Ectodermal cell (in vitro differentiated cells): Measurements from ENCODE around the gene F7.

Source experiments
- H3K27ac ChIP-seq: 2 replicates; pipeline ENCODE4 v1.7.0; 2013; ENCODE audit warnings: mild to moderate bottlenecking, low read depth, low read length; ENCODE audit not compliant: insufficient read depth, poor library complexity, severe bottlenecking
- H3K27me3 ChIP-seq: 2 replicates; pipeline ENCODE4 v1.7.0; 2013; ENCODE audit warnings: mild to moderate bottlenecking, low read length; ENCODE audit not compliant: insufficient read depth, control insufficient read depth, poor library complexity, severe bottlenecking
- H3K36me3 ChIP-seq: one replicate; pipeline ENCODE4 v1.7.0; 2013; ENCODE audit warnings: low read length; ENCODE audit not compliant: control insufficient read depth, insufficient read depth
- H3K4me1 ChIP-seq: one replicate; pipeline ENCODE4 v1.7.0; 2013; ENCODE audit warnings: low read length; ENCODE audit not compliant: control insufficient read depth, insufficient read depth
- H3K4me3 ChIP-seq: 2 replicates; pipeline ENCODE4 v1.7.0; 2013; ENCODE audit warnings: low read depth, low read length, control low read depth; ENCODE audit not compliant: insufficient read depth
- H3K9me3 ChIP-seq: 2 replicates; pipeline ENCODE4 v1.7.0; 2013; ENCODE audit warnings: mild to moderate bottlenecking, low read length, moderate library complexity; ENCODE audit not compliant: control insufficient read depth
- WGBS, 2 experiments: methylation state at CpG; one replicate each; pipeline ENCODE4 v1.1.7; 2013; ENCODE audit warnings: missing lambda C conversion rate in 2 of 2; 5-methylcytosine and 5-hydroxymethylcytosine counted together

Gene F7

DNA sequence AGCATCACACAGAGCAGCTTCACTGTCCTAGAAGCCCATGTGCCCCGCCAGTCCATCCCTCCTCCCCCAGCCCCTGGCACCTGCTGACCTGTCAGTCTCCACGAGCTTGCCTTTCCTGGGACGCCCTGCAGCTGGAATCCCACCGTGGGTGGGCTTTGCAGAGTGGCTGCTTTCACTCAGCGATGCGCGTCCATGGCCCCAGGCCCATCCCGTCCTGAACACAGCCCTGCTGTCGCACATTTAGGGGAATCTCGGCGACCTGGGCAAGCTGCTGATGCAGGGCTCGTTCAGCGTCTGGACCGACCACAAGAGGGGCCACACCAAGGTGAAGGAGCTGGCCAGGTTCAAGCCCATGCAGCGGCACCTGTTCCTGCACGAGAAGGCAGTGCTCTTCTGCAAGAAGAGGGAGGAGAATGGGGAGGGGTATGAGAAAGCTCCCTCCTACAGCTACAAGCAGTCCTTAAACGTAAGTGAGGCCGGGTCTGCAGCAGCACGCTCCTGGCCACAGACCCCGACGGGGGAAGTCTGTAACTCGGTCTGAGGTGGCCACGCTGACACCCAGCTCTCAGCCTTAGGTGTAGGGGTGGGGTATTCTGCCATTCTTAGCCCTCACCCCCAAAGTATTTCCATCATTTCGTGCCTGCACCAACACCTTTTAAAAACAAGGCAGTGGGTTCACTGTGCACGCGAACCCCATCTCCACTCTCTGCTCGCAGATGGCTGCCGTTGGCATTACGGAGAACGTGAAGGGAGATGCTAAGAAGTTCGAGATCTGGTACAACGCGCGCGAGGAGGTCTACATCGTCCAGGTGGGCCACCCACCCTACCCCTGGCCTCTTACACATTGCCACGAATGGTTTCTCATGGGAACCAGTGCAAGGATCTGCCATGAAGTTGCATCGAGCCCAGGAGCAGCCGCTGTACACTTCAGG lies 18.3 kb upstream of the F7 start:
- Histone ChIP-seq H3K9me3 (no peaks in the 10 kb centered on the region), H3K27me3 (no peaks in the 10 kb centered on the region), H3K36me3 (peaks cover 10% of the 10 kb centered on the region), H3K4me1 (no peaks in the 10 kb centered on the region), H3K27ac (no peak overlapping the region), H3K4me3 (no peak overlapping the region)
- 91 to 94% methylated on average over 39 of the region's 39 CpGs for WGBS, 2 experiments

DNA sequence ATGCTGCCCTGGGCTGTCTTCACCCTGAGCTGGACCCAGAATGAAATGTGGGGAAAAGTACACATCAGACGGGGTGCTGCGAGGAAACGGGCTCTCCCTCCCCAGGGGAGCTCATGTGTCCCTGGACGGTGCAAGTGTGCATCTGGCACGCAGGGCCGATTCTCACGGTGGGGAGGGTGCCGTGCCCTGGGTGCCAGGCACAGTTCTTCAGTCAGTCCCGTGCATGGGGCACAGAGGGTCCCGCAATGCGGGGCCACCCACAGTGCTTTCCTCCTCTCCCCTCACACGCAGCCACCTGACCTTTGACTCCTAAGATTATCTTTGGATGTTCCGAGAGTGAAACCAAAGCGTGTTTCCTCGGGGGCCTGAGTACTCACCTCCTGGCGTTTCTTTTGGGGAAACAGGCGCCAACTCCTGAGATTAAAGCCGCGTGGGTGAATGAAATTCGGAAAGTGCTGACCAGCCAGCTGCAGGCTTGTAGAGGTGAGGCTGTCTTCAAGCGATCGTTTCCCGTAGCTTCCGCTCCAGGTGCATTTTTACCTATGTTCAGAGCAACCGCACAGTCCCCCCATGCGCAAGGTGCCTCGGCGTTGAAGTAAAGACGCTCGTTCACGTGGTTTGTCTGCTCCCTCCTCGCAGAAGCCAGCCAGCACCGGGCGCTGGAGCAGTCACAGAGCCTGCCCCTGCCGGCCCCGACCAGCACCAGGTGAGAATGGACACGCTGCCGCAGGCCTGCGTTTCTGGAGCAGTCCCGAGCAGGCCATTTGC lies 17.5 kb upstream of the F7 start:
- WGBS, 2 experiments, result 93% methylated on average over 40 of the region's 40 CpGs
- no peaks in the 10 kb centered on the region for H3K27me3 ChIP-seq
- no peak overlapping the region for H3K4me3 ChIP-seq
- H3K9me3 ChIP-seq, result no peaks in the 10 kb centered on the region
- peaks cover 10% of the 10 kb centered on the region for H3K36me3 ChIP-seq
- no peaks in the 10 kb centered on the region for H3K4me1 ChIP-seq
- no peak overlapping the region for H3K27ac ChIP-seq

DNA sequence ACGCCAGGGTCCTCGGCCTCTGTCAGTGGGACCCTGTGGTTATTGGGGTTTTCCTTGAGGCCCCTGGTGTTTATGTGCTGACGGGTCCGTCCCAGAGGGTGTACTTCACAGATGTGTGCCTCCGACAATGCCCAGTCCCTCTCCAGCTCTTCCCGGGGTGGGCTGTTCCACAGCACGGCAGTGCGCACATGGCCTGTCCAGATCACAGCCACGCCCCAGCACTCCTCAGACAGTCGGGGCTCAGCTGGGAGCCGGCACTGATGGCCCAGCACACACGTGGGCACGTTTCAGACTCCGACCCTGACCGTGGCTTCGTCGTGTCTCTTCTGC lies 16.9 kb upstream of the F7 start:
- Histone ChIP-seq H3K27ac (no peak overlapping the region), H3K9me3 (no peaks in the 10 kb centered on the region), H3K4me1 (no peaks in the 10 kb centered on the region), H3K27me3 (no peaks in the 10 kb centered on the region), H3K36me3 (peaks cover 10% of the 10 kb centered on the region), H3K4me3 (no peak overlapping the region)
- WGBS, 2 experiments, result 95% methylated on average over 17 of the region's 17 CpGs

DNA sequence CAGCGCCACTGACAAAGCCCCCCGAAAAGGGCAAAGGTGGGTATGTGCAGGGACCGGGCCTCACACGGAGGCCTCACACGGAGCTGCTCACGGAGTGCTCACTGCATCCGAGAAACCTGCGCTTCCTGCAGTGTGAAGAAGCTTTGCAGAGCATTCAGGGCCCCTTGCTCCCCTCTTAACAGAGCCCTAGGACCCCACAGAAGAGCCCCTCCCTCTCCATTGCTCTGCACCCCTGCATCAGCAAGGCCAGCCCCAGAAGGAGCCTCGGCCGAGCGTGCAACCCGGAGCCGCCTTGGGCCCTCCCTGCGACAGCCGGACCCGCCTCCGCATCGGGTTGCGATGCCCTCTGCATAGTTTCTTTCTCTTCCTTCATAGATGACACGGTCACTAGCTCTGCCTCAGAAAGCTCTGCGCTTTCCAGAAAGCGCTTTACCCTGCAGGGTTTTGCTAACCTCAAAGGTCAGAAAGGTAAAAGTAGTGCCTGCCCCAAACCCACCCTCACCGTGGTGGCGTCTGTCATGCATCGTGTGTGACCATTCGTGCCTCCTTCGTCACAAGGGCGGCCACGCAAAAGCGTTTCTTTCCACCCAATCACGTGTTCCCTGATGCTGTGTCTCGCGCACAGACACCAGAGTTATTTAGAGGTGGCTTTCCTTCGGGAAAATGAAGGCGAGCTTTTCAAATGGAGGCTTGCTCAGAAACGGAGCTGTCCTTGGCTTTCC lies 15.7 kb upstream of the F7 start:
- Histone ChIP-seq H3K4me3 (no peak overlapping the region), H3K27me3 (no peaks in the 10 kb centered on the region), H3K27ac (no peak overlapping the region), H3K9me3 (no peaks in the 10 kb centered on the region), H3K36me3 (peaks cover 10% of the 10 kb centered on the region), H3K4me1 (no peaks in the 10 kb centered on the region)
- WGBS, 2 experiments, result 85 to 86% methylated on average over 36 of the region's 36 CpGs

DNA sequence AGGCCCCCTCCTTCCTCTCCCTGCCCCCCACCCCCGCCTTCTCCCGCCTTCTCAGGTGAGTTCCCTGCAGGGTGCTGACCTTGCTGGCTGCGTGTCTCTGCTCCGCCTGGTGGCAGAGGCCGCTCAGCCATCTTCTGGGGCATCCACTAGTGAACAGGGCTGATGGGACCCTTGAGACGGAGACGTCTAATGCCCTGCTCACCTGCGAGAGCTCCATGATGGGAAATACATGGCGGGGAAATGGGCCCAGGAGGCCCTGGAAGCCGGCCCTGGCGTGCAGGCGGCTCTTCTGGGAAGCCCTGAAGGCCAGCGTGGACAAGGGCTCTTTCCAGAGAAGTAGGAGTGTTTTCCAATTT lies 15.2 kb upstream of the F7 start:
- H3K4me1 ChIP-seq, result no peaks in the 10 kb centered on the region
- WGBS, 2 experiments, result 85 to 87% methylated on average over 12 to 13 of the region's 13 CpGs
- H3K9me3 ChIP-seq, result no peaks in the 10 kb centered on the region
- H3K27ac ChIP-seq, result no peak overlapping the region
- H3K27me3 ChIP-seq, result no peaks in the 10 kb centered on the region
- H3K4me3 ChIP-seq, result no peak overlapping the region
- H3K36me3 ChIP-seq, result peaks cover 10% of the 10 kb centered on the region

DNA sequence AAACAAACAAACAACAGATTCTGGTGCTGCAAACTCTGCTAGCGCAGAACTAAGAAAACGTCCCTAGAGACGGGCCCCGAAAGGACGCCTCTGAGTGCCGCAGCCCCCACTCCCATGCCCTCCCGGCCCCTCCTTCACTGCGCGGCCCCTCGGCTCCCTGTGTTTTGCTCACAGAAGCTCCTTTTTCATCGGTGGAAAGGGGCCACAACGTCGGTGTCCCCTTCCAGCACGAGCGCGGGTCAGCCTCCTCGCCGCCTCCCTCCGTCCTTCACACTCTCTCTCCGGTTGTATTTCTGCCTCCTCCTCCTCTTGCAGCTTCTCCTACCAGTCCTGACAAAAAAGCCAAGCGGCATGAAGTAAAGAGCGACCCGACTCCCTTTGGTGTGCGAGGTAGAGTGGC lies 14.8 kb upstream of the F7 start:
- H3K4me3 ChIP-seq, result no peak overlapping the region

DNA sequence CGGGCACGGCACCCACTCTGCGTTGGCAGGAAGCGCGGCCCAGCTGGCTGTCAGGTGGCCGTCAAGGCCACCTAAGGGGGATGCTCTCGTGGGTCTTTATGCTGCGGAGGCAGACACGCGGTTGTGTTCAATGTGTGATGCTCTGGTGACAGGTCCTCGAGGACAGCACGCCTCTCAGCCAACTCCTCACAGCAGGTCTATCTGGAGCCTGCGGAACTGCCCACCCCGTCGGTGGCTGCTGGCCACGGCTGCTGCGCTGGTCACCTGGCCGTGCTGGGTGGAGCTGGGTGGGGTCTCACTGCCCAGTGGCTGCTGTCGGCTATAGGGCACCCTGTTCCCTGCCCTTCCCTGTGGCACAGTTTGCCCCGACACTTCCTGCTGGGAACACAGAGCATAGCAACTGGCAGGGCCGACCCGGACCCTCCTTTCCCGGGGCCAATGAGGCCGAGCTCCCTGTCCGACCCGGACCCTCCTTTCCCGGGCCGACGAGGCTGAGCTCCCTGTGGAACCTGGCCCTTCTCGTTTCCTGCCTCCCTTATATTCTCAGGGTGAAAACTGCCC lies 14.3 kb upstream of the F7 start:
- Histone ChIP-seq H3K4me3 (no peak overlapping the region), H3K36me3 (peaks cover 10% of the 10 kb centered on the region), H3K27ac (no peak overlapping the region), H3K27me3 (no peaks in the 10 kb centered on the region), H3K9me3 (no peaks in the 10 kb centered on the region), H3K4me1 (no peaks in the 10 kb centered on the region)
- 93 to 95% methylated on average over 30 of the region's 30 CpGs for WGBS, 2 experiments

More for the DNA sequence above, 14.8 kb upstream of the F7 start:
- Histone ChIP-seq H3K9me3 (no peaks in the 10 kb centered on the region), H3K36me3 (peaks cover 10% of the 10 kb centered on the region), H3K27me3 (no peaks in the 10 kb centered on the region), H3K27ac (no peak overlapping the region), H3K4me1 (no peaks in the 10 kb centered on the region)
- WGBS, 2 experiments, result 93 to 94% methylated on average over 24 of the region's 24 CpGs

DNA sequence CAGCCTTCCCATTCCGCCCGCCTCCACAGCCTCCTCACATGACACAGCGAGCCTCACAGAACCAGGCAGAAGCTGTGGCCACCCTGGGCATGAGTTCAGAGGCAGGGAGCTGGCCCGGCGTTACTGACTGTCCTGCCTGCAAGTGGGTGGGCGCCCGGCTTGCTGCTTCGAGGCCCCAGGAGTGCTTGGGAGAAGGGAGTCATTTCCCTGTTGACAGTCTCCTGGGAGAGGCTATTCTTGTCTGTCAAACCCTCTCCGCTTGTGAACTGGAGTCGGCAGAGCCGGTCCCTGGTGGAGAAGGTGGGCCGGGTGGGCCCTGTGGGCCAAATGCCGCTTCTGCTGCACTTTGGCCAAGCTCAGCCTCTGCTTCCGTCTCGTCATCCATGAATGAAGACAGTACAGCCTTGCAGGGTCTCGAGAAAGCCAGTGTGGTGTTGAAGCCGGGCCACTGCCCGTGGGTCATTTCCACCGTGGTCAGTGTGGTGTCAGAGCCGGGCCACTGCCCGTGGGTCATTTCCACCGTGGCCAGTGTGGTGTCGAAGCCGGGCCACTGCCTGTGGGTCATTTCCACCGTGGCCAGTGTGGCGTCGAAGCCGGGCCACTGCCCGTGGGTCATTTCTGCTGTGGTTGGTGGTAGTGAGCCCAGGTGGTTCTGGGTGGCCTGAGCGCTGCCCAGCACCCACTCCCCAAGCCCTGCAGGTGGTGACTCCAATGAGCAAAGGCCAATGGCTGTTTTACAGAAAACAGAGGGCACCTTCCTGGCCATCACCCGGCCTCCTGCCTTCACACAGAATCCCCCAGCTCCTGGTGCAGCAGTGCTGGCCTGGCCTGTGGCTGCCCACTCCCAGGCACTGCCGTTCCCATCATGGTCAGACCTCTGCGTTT lies 13.5 kb upstream of the F7 start:
- no peaks in the 10 kb centered on the region for H3K27me3 ChIP-seq
- H3K4me3 ChIP-seq, result no peak overlapping the region
- no peak overlapping the region for H3K27ac ChIP-seq
- H3K9me3 ChIP-seq, result no peaks in the 10 kb centered on the region
- H3K4me1 ChIP-seq, result no peaks in the 10 kb centered on the region
- 93% methylated on average over 33 of the region's 33 CpGs for WGBS, 2 experiments
- H3K36me3 ChIP-seq, result peaks cover 10% of the 10 kb centered on the region

DNA sequence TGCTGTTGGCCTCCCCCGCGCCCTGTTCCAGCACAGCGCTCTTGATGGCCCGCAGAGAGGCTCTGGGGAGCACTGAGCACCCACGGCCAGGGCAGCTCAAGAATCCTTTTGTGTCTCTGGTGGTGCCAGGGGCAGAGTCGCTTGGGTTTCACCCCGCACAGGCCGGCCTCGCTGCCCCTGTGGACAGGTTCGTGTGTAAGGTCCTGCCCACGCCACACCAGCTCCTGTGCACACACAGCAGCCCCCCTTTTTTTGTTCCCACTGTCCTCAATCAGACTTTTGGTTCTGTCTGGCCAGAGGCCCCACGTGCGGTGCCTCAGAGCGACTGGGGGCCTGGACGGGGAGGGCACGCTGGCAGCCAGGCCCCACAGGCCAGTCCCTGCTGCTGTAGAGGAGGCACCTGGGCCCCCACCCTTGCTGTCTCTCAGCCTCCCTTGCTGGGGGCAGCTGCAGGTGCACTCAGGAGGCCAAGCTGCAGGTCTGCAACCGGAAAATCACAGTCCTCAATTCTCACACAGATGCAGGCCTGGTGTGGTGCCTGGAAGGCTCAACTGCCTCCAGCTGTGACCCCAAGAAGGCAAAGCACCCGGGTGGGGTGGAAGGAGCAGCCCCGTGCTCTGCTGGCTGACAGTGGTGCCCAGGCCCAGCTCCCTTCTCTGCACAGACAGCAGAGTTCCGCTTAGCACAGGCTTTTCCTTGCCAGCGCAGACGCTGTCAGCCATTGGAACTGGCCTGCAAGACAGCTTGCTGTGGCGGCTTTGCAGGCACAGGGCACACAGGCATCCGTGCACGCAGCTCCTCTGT lies 12.6 kb upstream of the F7 start:
- H3K36me3 ChIP-seq, result peaks cover 7% of the 10 kb centered on the region
- H3K4me3 ChIP-seq, result no peak overlapping the region
- H3K9me3 ChIP-seq, result no peaks in the 10 kb centered on the region
- H3K27me3 ChIP-seq, result no peaks in the 10 kb centered on the region
- H3K4me1 ChIP-seq, result no peaks in the 10 kb centered on the region
- H3K27ac ChIP-seq, result no peak overlapping the region
- WGBS, 2 experiments, result 92 to 93% methylated on average over 25 of the region's 25 CpGs
